GM20000 (cell line): ENCODE results near the gene ANKRD11.

Source experiments
- DNase-seq: peaks from one replicate; pipeline ENCODE4 v3.0.0; 2012; ENCODE audit warnings: low spot score
- TF ChIP-seq, protein P1 (sequence below): IDR thresholded peaks from 2 replicates; pipeline ENCODE4 v1.5.1; 2012; ENCODE audit warnings: mild to moderate bottlenecking, control low read depth; ENCODE audit errors: extremely low read depth, missing control alignments

ANKRD11 gene

DNA sequence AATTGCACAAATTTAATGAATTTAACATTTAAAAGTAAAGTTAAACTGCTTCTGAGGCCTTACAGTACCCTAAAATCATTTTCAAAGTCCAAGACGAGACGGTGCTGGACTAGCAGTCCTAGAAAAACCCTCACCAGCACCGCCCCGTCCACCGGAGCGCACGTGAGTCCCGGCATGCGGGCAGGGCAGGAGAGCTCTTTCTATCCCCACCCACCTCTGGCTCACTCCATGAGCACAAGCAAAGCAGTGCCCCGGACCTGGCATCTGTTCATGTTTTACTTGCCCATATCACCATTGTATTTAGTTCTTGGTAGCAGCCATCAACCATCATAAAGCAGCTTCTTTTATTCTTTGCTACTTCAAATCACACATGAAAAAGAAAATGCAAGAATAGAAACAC lies 41.7 kb downstream of the ANKRD11 start:
- TF ChIP-seq, protein P1, sequence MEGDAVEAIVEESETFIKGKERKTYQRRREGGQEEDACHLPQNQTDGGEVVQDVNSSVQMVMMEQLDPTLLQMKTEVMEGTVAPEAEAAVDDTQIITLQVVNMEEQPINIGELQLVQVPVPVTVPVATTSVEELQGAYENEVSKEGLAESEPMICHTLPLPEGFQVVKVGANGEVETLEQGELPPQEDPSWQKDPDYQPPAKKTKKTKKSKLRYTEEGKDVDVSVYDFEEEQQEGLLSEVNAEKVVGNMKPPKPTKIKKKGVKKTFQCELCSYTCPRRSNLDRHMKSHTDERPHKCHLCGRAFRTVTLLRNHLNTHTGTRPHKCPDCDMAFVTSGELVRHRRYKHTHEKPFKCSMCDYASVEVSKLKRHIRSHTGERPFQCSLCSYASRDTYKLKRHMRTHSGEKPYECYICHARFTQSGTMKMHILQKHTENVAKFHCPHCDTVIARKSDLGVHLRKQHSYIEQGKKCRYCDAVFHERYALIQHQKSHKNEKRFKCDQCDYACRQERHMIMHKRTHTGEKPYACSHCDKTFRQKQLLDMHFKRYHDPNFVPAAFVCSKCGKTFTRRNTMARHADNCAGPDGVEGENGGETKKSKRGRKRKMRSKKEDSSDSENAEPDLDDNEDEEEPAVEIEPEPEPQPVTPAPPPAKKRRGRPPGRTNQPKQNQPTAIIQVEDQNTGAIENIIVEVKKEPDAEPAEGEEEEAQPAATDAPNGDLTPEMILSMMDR = no peak
- no peak for DNase-seq

DNA sequence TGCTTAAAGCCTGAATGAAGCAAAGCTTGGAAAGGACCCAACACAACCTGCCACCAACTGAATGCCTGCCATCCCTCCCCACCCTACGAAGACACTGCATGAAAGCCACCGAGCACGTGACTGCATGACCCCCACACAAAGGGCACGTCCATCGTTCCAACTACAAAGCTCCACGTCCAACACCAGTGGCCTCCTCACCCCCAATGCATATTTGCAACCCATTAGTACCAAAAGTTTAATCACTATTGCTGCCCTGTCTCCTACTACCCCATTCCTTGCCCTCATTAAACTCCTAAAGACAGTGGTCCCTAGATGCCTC lies 43.4 kb downstream of the ANKRD11 start:
- TF ChIP-seq, protein P1 = no peak
- DNase-seq = no peak

DNA sequence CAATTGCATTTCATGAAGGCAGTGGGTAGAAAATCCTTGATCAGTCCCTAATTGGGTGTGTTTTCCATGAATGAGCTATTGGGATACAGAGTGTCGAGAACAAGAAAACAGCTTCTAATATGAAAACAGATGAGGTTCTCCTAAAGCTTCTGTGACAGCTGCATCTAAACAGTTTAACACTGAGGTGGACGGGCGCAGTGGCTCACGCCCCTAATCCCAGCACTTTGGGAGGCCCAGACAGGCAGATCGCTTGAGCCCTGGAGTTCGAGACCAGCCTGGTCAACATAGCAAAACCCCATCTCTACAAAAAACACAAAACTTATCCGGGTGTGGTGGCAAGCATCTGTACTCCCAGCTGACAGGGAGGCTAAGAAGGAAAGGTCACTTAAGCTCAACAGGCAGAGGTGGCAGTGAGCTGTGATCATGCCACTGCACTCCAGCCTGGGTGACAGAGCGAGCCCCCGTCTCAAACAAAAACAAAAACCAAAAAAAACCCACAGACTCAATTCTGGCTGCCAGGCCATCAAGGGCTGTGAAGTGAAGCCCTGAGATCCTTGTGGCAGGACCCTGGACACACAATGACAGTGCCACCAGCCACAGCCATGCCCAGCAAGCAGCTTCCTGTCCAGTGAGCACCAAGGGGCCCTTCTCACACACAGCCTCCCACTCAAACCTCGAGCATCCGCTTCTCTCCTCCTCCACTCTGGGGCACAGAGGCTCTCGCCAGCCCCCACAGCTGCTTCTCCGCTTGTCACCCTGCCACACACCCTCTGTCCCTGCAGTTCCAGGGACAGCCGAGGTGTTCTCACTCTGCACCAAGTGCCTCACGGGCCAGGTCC lies 44.0 kb downstream of the ANKRD11 start:
- DNase-seq = no peak
- TF ChIP-seq, protein P1 = no peak

DNA sequence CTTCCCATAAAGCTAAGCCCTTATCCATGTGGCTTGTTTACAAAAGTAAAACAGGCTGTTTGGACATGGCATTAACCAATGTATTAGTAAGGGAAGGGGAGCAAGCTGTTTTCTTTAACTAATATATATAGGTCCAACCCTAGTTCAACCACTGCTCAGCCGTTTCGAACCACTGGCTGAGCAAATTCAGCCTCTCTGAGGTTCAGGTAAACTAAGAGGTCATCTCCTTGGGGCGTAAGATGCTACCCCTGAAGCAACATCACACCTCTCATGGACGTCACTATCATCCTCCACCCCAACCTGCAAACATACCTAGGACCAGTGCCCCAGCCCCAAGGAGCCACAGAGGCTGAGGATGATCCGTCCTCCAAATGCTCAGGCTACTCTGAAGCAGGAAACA lies 45.2 kb downstream of the ANKRD11 start:
- no peak for DNase-seq

DNA sequence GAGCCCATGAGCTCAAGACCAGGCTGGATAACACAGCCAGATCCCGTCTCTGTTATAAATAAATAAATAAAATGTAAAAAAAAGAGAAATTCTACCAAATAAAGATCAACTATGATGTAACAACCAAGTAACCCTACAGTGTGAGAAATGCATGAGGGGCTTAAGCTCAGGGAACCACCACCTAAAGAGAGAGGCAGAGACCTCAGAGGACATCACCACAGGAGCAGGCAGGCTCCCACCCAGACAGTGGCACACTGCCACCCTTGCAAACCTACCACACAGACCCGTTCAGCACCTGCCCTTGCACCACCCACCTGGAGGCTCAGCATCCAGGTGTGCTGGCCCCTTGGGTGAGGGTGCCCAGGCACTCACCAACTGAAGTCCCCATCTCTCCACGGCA lies 45.6 kb downstream of the ANKRD11 start:
- TF ChIP-seq, protein P1 = no peak
- DNase-seq = no peak

More for the DNA sequence above, 45.2 kb downstream of the ANKRD11 start:
- TF ChIP-seq, protein P1 = no peak

DNA sequence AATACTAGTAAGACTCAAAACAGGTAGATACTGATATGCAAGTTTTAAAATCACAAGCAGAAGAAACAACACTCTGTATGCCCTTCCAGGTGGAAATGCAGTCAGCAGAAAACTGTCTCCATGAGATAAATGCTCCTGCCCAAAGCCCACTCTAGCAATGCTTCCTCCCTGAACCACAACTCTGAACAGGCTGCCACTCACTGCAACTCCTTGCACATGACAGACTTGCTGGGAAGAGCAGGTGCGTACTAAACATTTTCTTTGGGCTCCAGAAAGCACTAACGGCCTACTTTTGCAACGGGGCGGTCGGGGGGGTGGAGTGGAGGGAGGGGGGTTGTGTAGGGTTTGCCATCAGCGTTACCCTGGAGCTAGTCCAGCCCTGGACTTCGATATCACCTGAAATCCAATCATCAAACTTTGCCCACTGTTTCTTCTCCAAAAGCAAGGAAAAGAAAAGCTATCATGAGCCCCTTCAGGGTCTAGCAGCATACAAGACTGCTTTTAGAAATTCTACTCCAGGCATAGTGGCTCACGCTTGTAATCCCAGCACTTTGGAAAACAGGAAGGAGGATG lies 46.1 kb downstream of the ANKRD11 start:
- TF ChIP-seq, protein P1 = no peak
- no peak for DNase-seq

DNA sequence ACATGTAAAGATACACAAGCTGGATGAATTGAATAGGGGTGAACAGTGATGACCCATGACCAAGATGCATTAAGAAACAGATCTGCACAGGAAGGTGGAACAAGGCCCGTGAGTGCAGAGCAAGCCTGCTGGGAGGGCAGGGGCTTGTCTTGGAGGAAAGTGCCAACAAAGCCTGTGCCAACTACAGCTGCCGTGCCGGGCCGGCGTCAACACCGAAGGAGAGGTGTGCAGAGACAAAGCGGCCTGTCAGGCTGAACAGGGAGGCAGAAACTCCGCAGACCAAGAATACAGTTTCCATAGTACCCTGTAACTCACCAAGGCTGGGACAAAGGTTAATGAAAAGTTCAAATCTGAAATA lies 46.7 kb downstream of the ANKRD11 start:
- TF ChIP-seq, protein P1 = no peak

More for the DNA sequence above, 46.7 kb downstream of the ANKRD11 start:
- DNase-seq = no peak
